ENCODE data around the gene ARSH.
A peak's percentile ranks its signal among the peaks of the same experiment; 100 is the strongest.

The ARSH gene

DNA sequence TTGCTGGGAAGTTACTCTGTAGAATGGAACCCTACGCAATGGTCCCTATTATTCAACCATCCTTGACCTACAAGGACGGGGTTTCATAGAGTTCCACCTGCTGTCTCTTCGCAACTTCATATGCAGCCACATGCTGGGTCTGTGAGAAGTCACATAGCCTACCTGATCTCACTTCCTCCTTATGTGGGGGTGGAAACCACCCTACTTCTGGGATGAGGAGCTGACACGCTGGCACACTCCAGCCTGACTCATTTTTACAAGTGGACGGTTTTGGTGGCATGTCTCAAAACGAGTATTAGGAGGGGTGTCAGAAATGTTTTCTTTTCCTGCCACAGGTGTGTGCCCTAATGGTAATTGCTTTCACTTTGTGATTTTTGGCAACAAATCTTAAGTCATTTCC, 40.4 kb upstream of the ARSH start:
- Mint-ChIP-seq H3K27ac (no peak overlapping the region), H3K4me1 (peaks cover 43% of the 10 kb centered on the region), H3K4me3 (no peak overlapping the region), H3K27me3 (ENCODE audit: low read depth, poor library complexity) (peaks cover 6% of the 10 kb centered on the region), H3K9me3 (peaks cover 10% of the 10 kb centered on the region), H3K36me3 (ENCODE audit: low read depth) (no peaks in the 10 kb centered on the region)
- no peak for DNase-seq
- TF ChIP-seq, protein P1, sequence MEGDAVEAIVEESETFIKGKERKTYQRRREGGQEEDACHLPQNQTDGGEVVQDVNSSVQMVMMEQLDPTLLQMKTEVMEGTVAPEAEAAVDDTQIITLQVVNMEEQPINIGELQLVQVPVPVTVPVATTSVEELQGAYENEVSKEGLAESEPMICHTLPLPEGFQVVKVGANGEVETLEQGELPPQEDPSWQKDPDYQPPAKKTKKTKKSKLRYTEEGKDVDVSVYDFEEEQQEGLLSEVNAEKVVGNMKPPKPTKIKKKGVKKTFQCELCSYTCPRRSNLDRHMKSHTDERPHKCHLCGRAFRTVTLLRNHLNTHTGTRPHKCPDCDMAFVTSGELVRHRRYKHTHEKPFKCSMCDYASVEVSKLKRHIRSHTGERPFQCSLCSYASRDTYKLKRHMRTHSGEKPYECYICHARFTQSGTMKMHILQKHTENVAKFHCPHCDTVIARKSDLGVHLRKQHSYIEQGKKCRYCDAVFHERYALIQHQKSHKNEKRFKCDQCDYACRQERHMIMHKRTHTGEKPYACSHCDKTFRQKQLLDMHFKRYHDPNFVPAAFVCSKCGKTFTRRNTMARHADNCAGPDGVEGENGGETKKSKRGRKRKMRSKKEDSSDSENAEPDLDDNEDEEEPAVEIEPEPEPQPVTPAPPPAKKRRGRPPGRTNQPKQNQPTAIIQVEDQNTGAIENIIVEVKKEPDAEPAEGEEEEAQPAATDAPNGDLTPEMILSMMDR (IDR thresholded peaks at IDR 0.05) = no peak

DNA sequence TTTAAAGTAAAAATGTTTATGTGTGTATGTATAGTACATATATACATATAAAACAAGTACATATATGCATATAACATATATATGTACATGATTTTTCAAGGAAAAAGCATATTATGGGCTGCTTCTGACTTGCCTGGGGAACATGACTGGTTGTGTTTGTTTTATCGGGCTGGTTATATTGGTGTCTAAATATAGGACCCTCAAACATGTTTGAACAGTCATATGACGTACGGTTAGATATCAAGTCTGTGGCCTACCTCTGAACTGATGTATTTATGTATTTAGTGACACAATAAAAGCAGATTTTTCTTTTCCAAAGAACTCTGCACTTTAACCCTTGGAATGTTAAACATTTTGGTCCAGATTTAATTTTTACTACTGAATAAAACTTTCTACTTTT, 39.3 kb upstream of the ARSH start:
- peaks cover 40% of the 10 kb centered on the region for H3K4me1 Mint-ChIP-seq
- no peak for DNase-seq
- no peak overlapping the region for H3K4me3 Mint-ChIP-seq
- TF ChIP-seq, protein P1 (IDR thresholded peaks at IDR 0.05) = no peak
- peaks cover 20% of the 10 kb centered on the region for H3K9me3 Mint-ChIP-seq
- no peak overlapping the region for H3K27ac Mint-ChIP-seq
- peaks cover 6% of the 10 kb centered on the region for H3K27me3 Mint-ChIP-seq (ENCODE audit: low read depth, poor library complexity)
- peaks cover 6% of the 10 kb centered on the region for H3K36me3 Mint-ChIP-seq (ENCODE audit: low read depth)

DNA sequence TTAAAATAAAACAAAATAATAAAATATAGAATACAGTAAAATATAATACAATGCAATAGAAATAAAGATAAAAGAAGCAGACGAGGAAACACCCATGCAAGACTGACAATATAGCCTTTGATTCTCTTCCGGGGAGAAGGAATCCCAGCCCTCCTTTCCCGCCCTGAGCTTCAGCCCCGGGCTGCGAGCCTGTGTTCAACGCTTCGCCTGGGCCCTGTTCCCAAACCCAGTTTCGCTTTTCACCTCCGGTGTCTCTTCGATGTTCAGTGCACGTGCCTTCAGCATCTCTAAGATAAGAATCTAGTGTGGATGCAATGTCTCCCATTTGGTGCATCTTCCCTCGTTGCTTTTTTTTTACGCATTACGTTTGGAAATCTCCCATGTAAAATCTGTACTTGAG, 38.8 kb upstream of the ARSH start:
- Mint-ChIP-seq H3K36me3 (ENCODE audit: low read depth) (peaks cover 11% of the 10 kb centered on the region), H3K4me3 (no peak overlapping the region), H3K4me1 (peaks cover 34% of the 10 kb centered on the region), H3K9me3 (peaks cover 26% of the 10 kb centered on the region), H3K27ac (no peak overlapping the region), H3K27me3 (ENCODE audit: low read depth, poor library complexity) (peaks cover 6% of the 10 kb centered on the region)
- no peak for DNase-seq
- TF ChIP-seq, protein P1 (IDR thresholded peaks at IDR 0.05) = no peak

- Mint-ChIP-seq H3K4me3 (no peak overlapping the region), H3K9me3 (peaks cover 31% of the 10 kb centered on the region)
These were observed 38.1 kb upstream of the ARSH start for GRCh38 chrX:2967998-2968909.

DNA sequence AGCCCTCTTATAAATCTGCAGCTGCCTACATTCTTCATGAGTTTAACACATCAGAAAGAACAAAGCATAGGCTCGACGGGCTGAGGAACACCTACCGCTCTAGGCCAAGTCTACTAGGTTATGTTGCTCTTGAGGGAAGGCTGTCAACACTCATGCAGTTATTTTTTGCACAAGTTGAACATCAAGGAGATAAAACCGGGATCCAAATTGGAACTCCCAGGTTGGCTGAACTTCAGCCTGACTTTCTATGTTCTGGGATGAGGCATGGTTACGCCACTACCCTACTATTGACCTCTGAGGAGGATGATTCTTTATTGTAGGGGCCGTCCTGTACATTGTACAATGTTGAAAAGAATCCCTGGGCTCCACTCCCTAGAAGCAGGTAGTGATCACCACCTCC, 37.3 kb upstream of the ARSH start:
- no peak for DNase-seq
- TF ChIP-seq, protein P1 (IDR thresholded peaks at IDR 0.05) = no peak
- no peak overlapping the region for H3K4me3 Mint-ChIP-seq
- H3K27me3 Mint-ChIP-seq (ENCODE audit: low read depth, poor library complexity) = peaks cover 9% of the 10 kb centered on the region
- peaks cover 11% of the 10 kb centered on the region for H3K36me3 Mint-ChIP-seq (ENCODE audit: low read depth)
- H3K9me3 Mint-ChIP-seq = peaks cover 37% of the 10 kb centered on the region
- H3K27ac Mint-ChIP-seq = no peak overlapping the region
- H3K4me1 Mint-ChIP-seq = peaks cover 32% of the 10 kb centered on the region

More at GRCh38 chrX:2967998-2968909, 38.1 kb upstream of the ARSH start:
- peaks cover 31% of the 10 kb centered on the region for H3K4me1 Mint-ChIP-seq
- TF ChIP-seq, protein P1 (IDR thresholded peaks at IDR 0.05) = no peak
- peak; percentile 5 for DNase-seq
- H3K27me3 Mint-ChIP-seq (ENCODE audit: low read depth, poor library complexity) = peaks cover 9% of the 10 kb centered on the region
- no peak overlapping the region for H3K27ac Mint-ChIP-seq
- H3K36me3 Mint-ChIP-seq (ENCODE audit: low read depth) = peaks cover 11% of the 10 kb centered on the region

DNA sequence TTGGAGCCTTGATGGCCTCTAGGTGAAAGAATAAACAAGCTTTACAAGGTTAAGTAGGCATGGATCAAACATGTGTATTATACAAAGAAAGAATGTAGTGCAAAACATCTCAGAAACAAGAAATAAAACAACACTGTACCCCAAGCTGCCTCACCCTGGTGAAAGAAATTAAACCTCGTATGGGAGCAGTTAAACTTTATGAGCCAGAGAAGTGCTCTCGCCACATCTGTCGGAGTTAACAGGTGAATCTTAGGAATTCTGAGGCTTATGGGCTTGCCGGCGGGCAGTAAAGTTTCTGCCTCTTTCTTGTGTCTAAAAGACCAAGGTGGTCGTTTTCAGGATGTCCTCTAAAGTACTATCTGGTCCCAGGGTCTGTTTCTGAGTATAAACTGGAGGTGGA, 34.0 kb upstream of the ARSH start:
- TF ChIP-seq, protein P1 (IDR thresholded peaks at IDR 0.05) = no peak
- Mint-ChIP-seq H3K36me3 (ENCODE audit: low read depth) (peaks cover 11% of the 10 kb centered on the region), H3K4me3 (no peak overlapping the region), H3K27me3 (ENCODE audit: low read depth, poor library complexity) (peaks cover 9% of the 10 kb centered on the region), H3K4me1 (peaks cover 26% of the 10 kb centered on the region), H3K9me3 (peaks cover 37% of the 10 kb centered on the region), H3K27ac (no peak overlapping the region)
- no peak for DNase-seq
